DMS79 (cell line): ENCODE results near the gene RGN.
"Not testable (repeated sequence)": the region's sequence is repeated elsewhere in the genome, so short reads cannot be mapped to it uniquely, and the experiment has no call there.

Experiments used
- DNase-seq: peaks from one replicate; lab custom pipeline; 2025; lab: John Stamatoyannopoulos, UW

RGN gene

GRCh38 chrX:47078129-47079043, at the start of gene RGN:
Gene RGN (plus strand): TSS chrX:47078443. CDS start chrX:47081145, 2,702 bp downstream.
- no peak for DNase-seq

GRCh38 chrX:47030339-47030738, 47.9 kb upstream of the RGN start:
- DNase-seq, result no peak

GRCh38 chrX:47047989-47048388, 30.3 kb upstream of the RGN start:
- DNase-seq, result no peak

GRCh38 chrX:47059142-47059874, 18.9 kb upstream of the RGN start:
- DNase-seq, result no peak

- peak; percentile 0 for DNase-seq
Measured at GRCh38 chrX:47060708-47061107, 17.5 kb upstream of the RGN start.

GRCh38 chrX:47061238-47061919, 16.9 kb upstream of the RGN start:
- no peak for DNase-seq

GRCh38 chrX:47063179-47063578, 15.1 kb upstream of the RGN start:
- no peak for DNase-seq

- no peak for DNase-seq
Measured at GRCh38 chrX:47068214-47068613, 10.0 kb upstream of the RGN start.

- no peak for DNase-seq
Measured at GRCh38 chrX:47068720-47069119, 9.5 kb upstream of the RGN start.

- DNase-seq, result no peak
Measured at GRCh38 chrX:47080215-47080914, 2.1 kb downstream of the RGN start.

GRCh38 chrX:47080915-47081236, 2.6 kb downstream of the RGN start:
- DNase-seq, result no peak

GRCh38 chrX:47091149-47091775, 13.0 kb downstream of the RGN start:
- DNase-seq, result peak; percentile 25

GRCh38 chrX:47093248-47093647, 15.0 kb downstream of the RGN start:
- no peak for DNase-seq

GRCh38 chrX:47093860-47094259, 15.6 kb downstream of the RGN start:
- DNase-seq, result no peak

GRCh38 chrX:47097018-47097417, 18.8 kb downstream of the RGN start:
- DNase-seq, result no peak

- no peak for DNase-seq
Measured at GRCh38 chrX:47098338-47099094, 20.3 kb downstream of the RGN start.

- no peak for DNase-seq
Measured at GRCh38 chrX:47101206-47101605, 23.0 kb downstream of the RGN start.

GRCh38 chrX:47110936-47111615, 32.8 kb downstream of the RGN start:
- not testable (repeated sequence) for DNase-seq

- no peak for DNase-seq
Measured at GRCh38 chrX:47112316-47112954, 34.2 kb downstream of the RGN start.
